OCI-LY7 (cell line): ENCODE results near the gene OR2T27.
A peak's percentile ranks its signal among the peaks of the same experiment; 100 is the strongest.

Experiments used
- EZH2phosphoT487 ChIP-seq: fragments of 200-600 bp; sonication (generic); IDR thresholded peaks from 2 replicates; pipeline ENCODE4 v1.6.1; 2018; ENCODE audit warnings: low read depth, borderline replicate concordance, mild to moderate bottlenecking, mixed run types, antibody characterized with exemption, low read length, moderate library complexity, mixed read lengths
- TF ChIP-seq, protein P1 (sequence below): fragments of 200-600 bp; sonication (generic); conservative IDR thresholded peaks from 2 replicates; pipeline ENCODE4 v1.5.1; 2014; ENCODE audit warnings: mild to moderate bottlenecking, antibody characterized with exemption, low read length, moderate library complexity, mixed read lengths

DNA sequence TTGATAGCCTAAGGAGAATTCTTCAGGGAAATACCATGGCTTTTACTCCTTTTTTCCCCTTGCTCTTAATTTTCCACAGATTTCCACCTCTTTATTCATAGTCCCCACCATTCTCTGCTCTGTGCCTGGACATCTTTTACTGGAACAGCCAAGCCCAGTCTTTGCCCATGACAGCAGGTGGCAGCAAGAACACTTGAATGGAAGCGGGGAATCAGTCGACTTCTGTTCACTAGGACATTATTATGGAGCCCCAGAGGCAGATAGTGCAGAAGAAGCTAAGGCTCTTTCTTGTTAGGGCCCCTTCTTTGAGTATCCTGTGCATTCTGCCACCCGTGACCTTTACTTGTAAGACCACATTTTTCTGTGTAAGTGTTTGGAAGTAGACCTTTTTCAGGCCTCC is 40.9 kb upstream of the OR2T27 start:
- TF ChIP-seq, protein P1, sequence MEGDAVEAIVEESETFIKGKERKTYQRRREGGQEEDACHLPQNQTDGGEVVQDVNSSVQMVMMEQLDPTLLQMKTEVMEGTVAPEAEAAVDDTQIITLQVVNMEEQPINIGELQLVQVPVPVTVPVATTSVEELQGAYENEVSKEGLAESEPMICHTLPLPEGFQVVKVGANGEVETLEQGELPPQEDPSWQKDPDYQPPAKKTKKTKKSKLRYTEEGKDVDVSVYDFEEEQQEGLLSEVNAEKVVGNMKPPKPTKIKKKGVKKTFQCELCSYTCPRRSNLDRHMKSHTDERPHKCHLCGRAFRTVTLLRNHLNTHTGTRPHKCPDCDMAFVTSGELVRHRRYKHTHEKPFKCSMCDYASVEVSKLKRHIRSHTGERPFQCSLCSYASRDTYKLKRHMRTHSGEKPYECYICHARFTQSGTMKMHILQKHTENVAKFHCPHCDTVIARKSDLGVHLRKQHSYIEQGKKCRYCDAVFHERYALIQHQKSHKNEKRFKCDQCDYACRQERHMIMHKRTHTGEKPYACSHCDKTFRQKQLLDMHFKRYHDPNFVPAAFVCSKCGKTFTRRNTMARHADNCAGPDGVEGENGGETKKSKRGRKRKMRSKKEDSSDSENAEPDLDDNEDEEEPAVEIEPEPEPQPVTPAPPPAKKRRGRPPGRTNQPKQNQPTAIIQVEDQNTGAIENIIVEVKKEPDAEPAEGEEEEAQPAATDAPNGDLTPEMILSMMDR, result peak; percentile 55
- TF ChIP-seq EZH2phosphoT487, result no peak
